GM12801 (cell line): Measurements from ENCODE around the gene ALDH16A1.

Experiments used
- TF ChIP-seq, protein P1 (sequence below): IDR thresholded peaks from one replicate; pipeline ENCODE4 v1.5.1; 2011; ENCODE audit warnings: control low read depth; ENCODE audit not compliant: insufficient read length; ENCODE audit errors: extremely low read depth

The ALDH16A1 gene

GRCh38 chr19:49420227-49420626 is 32.8 kb upstream of the ALDH16A1 start:
- TF ChIP-seq, protein P1, sequence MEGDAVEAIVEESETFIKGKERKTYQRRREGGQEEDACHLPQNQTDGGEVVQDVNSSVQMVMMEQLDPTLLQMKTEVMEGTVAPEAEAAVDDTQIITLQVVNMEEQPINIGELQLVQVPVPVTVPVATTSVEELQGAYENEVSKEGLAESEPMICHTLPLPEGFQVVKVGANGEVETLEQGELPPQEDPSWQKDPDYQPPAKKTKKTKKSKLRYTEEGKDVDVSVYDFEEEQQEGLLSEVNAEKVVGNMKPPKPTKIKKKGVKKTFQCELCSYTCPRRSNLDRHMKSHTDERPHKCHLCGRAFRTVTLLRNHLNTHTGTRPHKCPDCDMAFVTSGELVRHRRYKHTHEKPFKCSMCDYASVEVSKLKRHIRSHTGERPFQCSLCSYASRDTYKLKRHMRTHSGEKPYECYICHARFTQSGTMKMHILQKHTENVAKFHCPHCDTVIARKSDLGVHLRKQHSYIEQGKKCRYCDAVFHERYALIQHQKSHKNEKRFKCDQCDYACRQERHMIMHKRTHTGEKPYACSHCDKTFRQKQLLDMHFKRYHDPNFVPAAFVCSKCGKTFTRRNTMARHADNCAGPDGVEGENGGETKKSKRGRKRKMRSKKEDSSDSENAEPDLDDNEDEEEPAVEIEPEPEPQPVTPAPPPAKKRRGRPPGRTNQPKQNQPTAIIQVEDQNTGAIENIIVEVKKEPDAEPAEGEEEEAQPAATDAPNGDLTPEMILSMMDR: no peak

DNA sequence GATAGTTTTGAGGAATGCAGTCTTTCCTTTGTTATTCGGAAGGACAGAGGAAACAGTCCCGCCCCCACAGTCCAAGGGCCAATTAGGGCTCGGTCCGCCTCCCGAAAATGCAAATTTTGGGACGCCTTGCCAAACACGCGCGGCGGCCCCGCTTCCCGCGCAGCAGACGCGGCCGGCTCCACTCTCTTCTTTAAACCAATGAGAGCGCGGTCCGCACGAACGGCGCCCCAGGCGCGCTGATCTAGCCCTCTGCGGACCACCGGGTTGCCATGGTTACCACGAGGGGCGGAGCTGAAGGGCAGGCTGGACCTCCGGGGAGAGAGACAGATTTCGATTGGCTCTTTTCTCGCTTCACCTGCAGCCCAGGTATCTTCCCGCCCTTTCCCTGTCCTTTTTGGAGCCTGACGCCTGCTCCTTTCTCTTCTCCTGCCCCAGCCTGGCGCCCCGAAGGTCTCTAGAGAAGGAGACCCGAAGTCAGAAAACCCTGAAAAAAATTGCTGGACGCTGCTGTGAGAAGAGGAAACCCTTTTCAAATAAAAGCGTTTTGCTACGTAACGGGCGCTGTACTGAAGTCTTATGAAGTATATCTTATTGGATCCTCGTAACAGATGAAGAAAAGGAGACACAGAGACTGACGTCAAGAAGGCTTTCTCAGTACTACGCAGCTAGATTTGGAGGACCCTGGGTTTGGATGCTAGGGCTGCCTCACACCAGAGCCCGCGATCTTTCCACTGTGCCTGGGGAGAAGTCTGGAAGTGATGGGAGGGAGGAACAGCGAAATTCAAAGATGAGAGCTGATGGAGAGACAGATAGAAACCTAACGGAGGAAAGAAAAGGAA is 31.8 kb upstream of the ALDH16A1 start:
- TF ChIP-seq, protein P1: no peak

- TF ChIP-seq, protein P1: no peak
Observed at GRCh38 chr19:49421878-49422202, 31.2 kb upstream of the ALDH16A1 start.

- TF ChIP-seq, protein P1: no peak
Observed at GRCh38 chr19:49422407-49423070, 30.5 kb upstream of the ALDH16A1 start.

DNA sequence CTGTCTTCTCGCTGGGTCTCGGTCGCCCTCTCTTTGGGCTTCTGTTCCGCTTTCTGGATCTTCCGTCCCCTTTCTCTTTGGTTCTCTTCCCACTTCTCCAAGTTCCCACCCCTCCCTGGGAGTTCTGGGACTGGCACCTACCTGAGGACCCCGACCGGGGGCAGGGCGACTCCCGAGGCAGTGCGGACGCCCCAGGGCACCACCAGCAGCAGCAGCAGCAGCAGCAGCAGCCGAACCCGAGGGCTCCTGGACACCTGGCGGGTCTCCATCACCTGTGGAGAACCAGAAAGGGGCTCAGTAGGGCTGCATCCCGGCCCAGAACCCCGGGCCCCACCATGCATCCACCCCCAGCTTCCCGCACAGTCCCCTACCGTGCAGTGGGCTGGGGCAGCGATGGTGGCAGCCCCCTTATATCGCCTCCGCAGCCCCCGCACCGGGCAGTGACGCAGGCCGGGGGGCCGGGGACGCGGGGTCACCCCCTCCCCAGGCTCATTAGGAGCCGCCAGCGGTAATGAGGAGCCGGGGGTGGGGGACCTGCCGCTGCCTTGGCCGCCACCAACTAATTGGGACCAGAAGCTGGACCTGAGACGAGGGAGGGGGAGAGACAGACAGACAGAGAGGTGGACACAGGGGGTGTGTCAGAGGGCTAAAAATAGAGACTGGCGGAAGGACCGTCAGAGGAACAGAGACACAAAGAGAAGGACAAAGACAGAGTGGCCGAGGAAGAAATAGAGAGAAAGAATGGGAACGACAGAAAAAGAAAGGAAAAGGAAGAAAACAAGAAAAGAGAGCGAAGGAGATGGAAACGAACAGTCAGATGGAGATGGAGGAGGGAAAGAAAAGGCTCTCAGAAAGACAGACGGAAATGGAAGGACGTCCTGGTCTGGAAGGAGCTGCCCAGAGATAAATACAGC is 29.7 kb upstream of the ALDH16A1 start, which contains the start of gene PTH2:
PTH2 (minus strand) TSS at position 371 of the 914 bp plus-strand sequence; CDS start at position 269, 102 bp downstream.
- TF ChIP-seq, protein P1: no peak

- TF ChIP-seq, protein P1: no peak
Observed at GRCh38 chr19:49423985-49424303, 29.1 kb upstream of the ALDH16A1 start.

GRCh38 chr19:49425178-49425577 is 27.8 kb upstream of the ALDH16A1 start, which contains the start of gene GFY:
Gene GFY (plus strand): TSS chr19:49425388. CDS start chr19:49426431, 1,043 bp downstream.
- TF ChIP-seq, protein P1: no peak
